Measurements from ENCODE around the gene C5orf22.

C5orf22 gene

GRCh38 chr5:31604644-31605043 lies 72.5 kb downstream of the C5orf22 start:
- no peak for DNase-seq (ENCODE audit: low read depth)

Data from stimulated activated CD8-positive, alpha-beta memory T cell treated with anti-CD3 and anti-CD28 coated beads, Interleukin-4, amount 100 ng/mL, for 24 hours (primary cell).